Sigmoid colon (tissue), 4 donors: ENCODE measurements around the gene AEN.

Experiments
- EP300 ChIP-seq, 4 donors: sonication (generic); formaldehyde crosslinking; IDR thresholded peaks; one replicate each; pipeline ENCODE4 v1.6.1; 2017; ENCODE audit warnings: antibody characterized with exemption in 4 of 4
- POLR2A ChIP-seq, 2 donors: fragments of 450-650 bp; IDR thresholded peaks; one replicate each; pipeline ENCODE4 v1.6.1; 2016; ENCODE audit warnings: antibody characterized with exemption in 2 of 2, mild to moderate bottlenecking in 2 of 2, moderate library complexity in 2 of 2
- TF ChIP-seq, protein P1 (sequence below), 4 experiments: fragments of 450-650 bp in 3 of 4; fragments of 200-600 bp in 1 of 4; IDR thresholded peaks; one replicate each; pipeline ENCODE4 v1.5.1; 2016 to 2019; ENCODE audit warnings: antibody characterized with exemption in 4 of 4, mild to moderate bottlenecking in 3 of 4, moderate library complexity in 2 of 4

DNA sequence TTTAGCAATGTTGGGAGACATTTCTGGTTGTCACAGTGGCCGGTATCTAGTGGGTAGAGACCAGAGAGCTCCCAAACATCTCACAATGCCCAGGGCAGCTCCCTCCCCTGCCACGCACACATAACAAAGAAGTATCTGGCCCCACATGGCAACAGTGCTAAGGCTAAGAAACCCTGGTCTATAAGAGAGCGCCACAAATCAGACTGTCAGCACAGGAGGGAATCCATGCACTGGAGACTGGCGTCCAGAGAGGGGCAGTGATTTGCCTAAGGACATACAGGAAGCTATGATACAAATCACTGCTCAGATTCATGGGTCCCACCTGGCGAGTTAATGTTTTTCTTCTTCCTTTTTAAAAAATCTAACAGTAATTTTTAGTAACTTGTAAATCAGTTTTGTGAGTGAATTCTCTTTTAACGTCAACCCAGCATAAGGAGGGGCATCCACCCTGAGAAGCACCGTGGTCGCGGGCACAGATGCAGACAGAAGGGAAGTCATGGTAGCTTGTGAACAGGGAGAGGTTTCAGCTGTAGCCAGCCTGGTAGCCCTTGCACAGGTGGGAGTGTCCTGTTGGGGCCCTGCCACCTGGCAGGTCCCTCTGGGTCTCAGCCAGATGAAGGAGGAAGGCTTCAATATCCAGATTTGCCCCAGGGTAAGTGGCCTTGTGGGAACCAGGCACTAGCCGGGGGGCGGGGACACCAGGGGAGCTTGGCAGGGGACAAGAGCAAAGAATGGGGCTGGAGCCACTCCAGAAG, 26.4 kb downstream of the AEN start:
- TF ChIP-seq, protein P1, sequence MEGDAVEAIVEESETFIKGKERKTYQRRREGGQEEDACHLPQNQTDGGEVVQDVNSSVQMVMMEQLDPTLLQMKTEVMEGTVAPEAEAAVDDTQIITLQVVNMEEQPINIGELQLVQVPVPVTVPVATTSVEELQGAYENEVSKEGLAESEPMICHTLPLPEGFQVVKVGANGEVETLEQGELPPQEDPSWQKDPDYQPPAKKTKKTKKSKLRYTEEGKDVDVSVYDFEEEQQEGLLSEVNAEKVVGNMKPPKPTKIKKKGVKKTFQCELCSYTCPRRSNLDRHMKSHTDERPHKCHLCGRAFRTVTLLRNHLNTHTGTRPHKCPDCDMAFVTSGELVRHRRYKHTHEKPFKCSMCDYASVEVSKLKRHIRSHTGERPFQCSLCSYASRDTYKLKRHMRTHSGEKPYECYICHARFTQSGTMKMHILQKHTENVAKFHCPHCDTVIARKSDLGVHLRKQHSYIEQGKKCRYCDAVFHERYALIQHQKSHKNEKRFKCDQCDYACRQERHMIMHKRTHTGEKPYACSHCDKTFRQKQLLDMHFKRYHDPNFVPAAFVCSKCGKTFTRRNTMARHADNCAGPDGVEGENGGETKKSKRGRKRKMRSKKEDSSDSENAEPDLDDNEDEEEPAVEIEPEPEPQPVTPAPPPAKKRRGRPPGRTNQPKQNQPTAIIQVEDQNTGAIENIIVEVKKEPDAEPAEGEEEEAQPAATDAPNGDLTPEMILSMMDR (IDR thresholded peaks at IDR 0.05), result no peak
- TF ChIP-seq POLR2A (IDR thresholded peaks at IDR 0.05) (no peak), EP300 (IDR thresholded peaks at IDR 0.05) (no peak)
